ENCODE measurements around the gene ATAD5.

GRCh38 chr17:30838202-30838807, 6.5 kb downstream of the ATAD5 start:
- TF ChIP-seq, protein P1, sequence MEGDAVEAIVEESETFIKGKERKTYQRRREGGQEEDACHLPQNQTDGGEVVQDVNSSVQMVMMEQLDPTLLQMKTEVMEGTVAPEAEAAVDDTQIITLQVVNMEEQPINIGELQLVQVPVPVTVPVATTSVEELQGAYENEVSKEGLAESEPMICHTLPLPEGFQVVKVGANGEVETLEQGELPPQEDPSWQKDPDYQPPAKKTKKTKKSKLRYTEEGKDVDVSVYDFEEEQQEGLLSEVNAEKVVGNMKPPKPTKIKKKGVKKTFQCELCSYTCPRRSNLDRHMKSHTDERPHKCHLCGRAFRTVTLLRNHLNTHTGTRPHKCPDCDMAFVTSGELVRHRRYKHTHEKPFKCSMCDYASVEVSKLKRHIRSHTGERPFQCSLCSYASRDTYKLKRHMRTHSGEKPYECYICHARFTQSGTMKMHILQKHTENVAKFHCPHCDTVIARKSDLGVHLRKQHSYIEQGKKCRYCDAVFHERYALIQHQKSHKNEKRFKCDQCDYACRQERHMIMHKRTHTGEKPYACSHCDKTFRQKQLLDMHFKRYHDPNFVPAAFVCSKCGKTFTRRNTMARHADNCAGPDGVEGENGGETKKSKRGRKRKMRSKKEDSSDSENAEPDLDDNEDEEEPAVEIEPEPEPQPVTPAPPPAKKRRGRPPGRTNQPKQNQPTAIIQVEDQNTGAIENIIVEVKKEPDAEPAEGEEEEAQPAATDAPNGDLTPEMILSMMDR (IDR thresholded peaks at IDR 0.05; ENCODE audit: low read depth, low read length) = no peak
- TF ChIP-seq POLR2A (IDR thresholded peaks at IDR 0.05; ENCODE audit: extremely low read depth, insufficient read length) = no peak
- TF ChIP-seq MYC (IDR thresholded peaks at IDR 0.05; ENCODE audit: low read depth, low read length) = no peak

Measured in NB4 (cell line).